Measurements from ENCODE around the gene CRYZL1.

CRYZL1 gene

GRCh38 chr21:33558777-33559421 lies 82.6 kb downstream of the CRYZL1 start:
- Histone ChIP-seq H3K36me3 (ENCODE audit: insufficient read depth, low read length) (peaks cover 97% of the 10 kb centered on the region), H3K9ac (ENCODE audit: low read depth, low read length) (no peak overlapping the region), H3K4me3 (ENCODE audit: low read length) (no peak overlapping the region), H3K27me3 (ENCODE audit: insufficient read depth, low read length) (no peaks in the 10 kb centered on the region), H3K4me1 (ENCODE audit: insufficient read depth, low read length) (no peaks in the 10 kb centered on the region), H3K9me3 (ENCODE audit: insufficient read depth, low read depth, low read length) (no peaks in the 10 kb centered on the region), H3K27ac (ENCODE audit: low read depth, low read length) (no peak overlapping the region)
- 100% methylated on average over 3 of the region's 4 CpGs for WGBS

- Histone ChIP-seq H3K4me1 (ENCODE audit: insufficient read depth, low read length) (no peaks in the 10 kb centered on the region), H3K4me3 (ENCODE audit: low read length) (no peak overlapping the region), H3K9ac (ENCODE audit: low read depth, low read length) (no peak overlapping the region), H3K36me3 (ENCODE audit: insufficient read depth, low read length) (peaks cover 97% of the 10 kb centered on the region), H3K9me3 (ENCODE audit: insufficient read depth, low read depth, low read length) (no peaks in the 10 kb centered on the region), H3K27ac (ENCODE audit: low read depth, low read length) (no peak overlapping the region), H3K27me3 (ENCODE audit: insufficient read depth, low read length) (no peaks in the 10 kb centered on the region)
- 96% methylated on average over 19 of the region's 19 CpGs for WGBS
Measured at GRCh38 chr21:33557447-33557846, 84.1 kb downstream of the CRYZL1 start.

- H3K36me3 ChIP-seq (ENCODE audit: insufficient read depth, low read length), result peaks cover 97% of the 10 kb centered on the region
- no peak overlapping the region for H3K4me3 ChIP-seq (ENCODE audit: low read length)
- no peak overlapping the region for H3K27ac ChIP-seq (ENCODE audit: low read depth, low read length)
- H3K9me3 ChIP-seq (ENCODE audit: insufficient read depth, low read depth, low read length), result no peaks in the 10 kb centered on the region
- no peaks in the 10 kb centered on the region for H3K4me1 ChIP-seq (ENCODE audit: insufficient read depth, low read length)
- 97% methylated on average over 32 of the region's 32 CpGs for WGBS
- H3K27me3 ChIP-seq (ENCODE audit: insufficient read depth, low read length), result no peaks in the 10 kb centered on the region
- no peak overlapping the region for H3K9ac ChIP-seq (ENCODE audit: low read depth, low read length)
Measured at GRCh38 chr21:33554982-33555344, 86.6 kb downstream of the CRYZL1 start.

- WGBS, result 97% methylated on average over 18 of the region's 18 CpGs
- Histone ChIP-seq H3K4me3 (ENCODE audit: low read length) (no peak overlapping the region), H3K4me1 (ENCODE audit: insufficient read depth, low read length) (no peaks in the 10 kb centered on the region), H3K36me3 (ENCODE audit: insufficient read depth, low read length) (peaks cover 97% of the 10 kb centered on the region), H3K27ac (ENCODE audit: low read depth, low read length) (no peak overlapping the region), H3K9me3 (ENCODE audit: insufficient read depth, low read depth, low read length) (no peaks in the 10 kb centered on the region), H3K27me3 (ENCODE audit: insufficient read depth, low read length) (no peaks in the 10 kb centered on the region), H3K9ac (ENCODE audit: low read depth, low read length) (no peak overlapping the region)
Measured at GRCh38 chr21:33554236-33554981, 87.1 kb downstream of the CRYZL1 start.

GRCh38 chr21:33552999-33553598 lies 88.4 kb downstream of the CRYZL1 start:
- Histone ChIP-seq H3K4me3 (ENCODE audit: low read length) (no peak overlapping the region), H3K9me3 (ENCODE audit: insufficient read depth, low read depth, low read length) (no peaks in the 10 kb centered on the region), H3K4me1 (ENCODE audit: insufficient read depth, low read length) (no peaks in the 10 kb centered on the region), H3K9ac (ENCODE audit: low read depth, low read length) (no peak overlapping the region), H3K27me3 (ENCODE audit: insufficient read depth, low read length) (no peaks in the 10 kb centered on the region), H3K27ac (ENCODE audit: low read depth, low read length) (no peak overlapping the region), H3K36me3 (ENCODE audit: insufficient read depth, low read length) (peaks cover 97% of the 10 kb centered on the region)
- 96% methylated on average over 12 of the region's 12 CpGs for WGBS

DNA sequence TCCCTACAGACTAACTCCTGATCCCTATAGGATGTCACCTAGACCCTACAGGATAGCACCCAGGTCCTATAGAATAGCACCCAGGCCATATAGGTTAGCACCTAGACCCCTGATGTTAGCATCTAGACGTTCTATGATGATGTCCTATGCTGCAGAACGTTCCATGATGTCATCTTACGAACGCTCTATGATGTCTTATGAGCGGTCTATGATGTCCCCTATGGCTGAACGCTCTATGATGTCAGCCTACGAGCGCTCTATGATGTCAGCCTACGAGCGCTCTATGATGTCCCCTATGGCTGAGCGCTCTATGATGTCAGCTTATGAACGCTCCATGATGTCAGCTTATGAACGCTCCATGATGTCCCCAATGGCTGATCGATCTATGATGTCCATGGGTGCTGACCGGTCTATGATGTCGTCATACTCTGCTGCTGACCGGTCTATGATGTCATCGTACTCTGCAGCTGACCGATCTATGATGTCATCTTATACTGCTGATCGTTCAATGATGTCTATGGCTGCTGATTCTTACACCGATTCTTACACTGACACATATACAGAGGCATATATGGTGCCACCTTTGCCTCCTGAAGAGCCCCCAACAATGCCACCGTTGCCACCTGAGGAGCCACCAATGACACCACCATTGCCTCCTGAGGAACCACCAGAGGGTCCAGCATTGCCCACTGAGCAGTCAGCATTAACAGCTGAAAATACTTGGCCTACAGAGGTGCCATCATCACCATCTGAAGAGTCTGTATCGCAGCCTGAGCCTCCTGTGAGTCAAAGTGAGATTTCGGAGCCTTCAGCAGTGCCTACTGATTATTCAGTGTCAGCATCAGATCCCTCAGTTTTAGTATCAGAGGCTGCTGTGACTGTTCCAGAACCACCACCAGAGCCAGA lies 89.2 kb downstream of the CRYZL1 start:
- Histone ChIP-seq H3K36me3 (ENCODE audit: insufficient read depth, low read length) (peaks cover 95% of the 10 kb centered on the region), H3K4me1 (ENCODE audit: insufficient read depth, low read length) (no peaks in the 10 kb centered on the region)
- WGBS, result 97% methylated on average over 24 of the region's 24 CpGs

DNA sequence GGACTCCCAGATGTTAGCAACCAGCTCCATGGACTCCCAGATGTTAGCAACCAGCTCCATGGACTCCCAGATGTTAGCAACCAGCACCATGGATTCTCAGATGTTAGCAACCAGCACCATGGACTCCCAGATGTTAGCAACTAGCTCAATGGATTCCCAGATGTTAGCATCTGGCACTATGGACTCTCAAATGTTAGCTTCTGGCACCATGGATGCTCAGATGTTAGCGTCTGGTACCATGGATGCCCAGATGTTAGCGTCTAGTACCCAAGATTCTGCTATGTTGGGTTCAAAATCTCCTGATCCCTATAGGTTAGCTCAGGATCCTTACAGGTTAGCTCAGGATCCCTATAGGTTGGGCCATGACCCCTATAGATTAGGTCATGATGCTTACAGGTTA lies 89.9 kb downstream of the CRYZL1 start:
- Histone ChIP-seq H3K27ac (ENCODE audit: low read depth, low read length) (no peak overlapping the region), H3K9ac (ENCODE audit: low read depth, low read length) (no peak overlapping the region), H3K4me1 (ENCODE audit: insufficient read depth, low read length) (no peaks in the 10 kb centered on the region), H3K9me3 (ENCODE audit: insufficient read depth, low read depth, low read length) (no peaks in the 10 kb centered on the region), H3K27me3 (ENCODE audit: insufficient read depth, low read length) (no peaks in the 10 kb centered on the region), H3K36me3 (ENCODE audit: insufficient read depth, low read length) (peaks cover 95% of the 10 kb centered on the region), H3K4me3 (ENCODE audit: low read length) (no peak overlapping the region)
- 95% methylated on average over 2 of the region's 2 CpGs for WGBS

More for the DNA sequence above, 89.2 kb downstream of the CRYZL1 start:
- Histone ChIP-seq H3K9ac (ENCODE audit: low read depth, low read length) (no peak overlapping the region), H3K9me3 (ENCODE audit: insufficient read depth, low read depth, low read length) (no peaks in the 10 kb centered on the region), H3K27ac (ENCODE audit: low read depth, low read length) (no peak overlapping the region), H3K4me3 (ENCODE audit: low read length) (no peak overlapping the region), H3K27me3 (ENCODE audit: insufficient read depth, low read length) (no peaks in the 10 kb centered on the region)

DNA sequence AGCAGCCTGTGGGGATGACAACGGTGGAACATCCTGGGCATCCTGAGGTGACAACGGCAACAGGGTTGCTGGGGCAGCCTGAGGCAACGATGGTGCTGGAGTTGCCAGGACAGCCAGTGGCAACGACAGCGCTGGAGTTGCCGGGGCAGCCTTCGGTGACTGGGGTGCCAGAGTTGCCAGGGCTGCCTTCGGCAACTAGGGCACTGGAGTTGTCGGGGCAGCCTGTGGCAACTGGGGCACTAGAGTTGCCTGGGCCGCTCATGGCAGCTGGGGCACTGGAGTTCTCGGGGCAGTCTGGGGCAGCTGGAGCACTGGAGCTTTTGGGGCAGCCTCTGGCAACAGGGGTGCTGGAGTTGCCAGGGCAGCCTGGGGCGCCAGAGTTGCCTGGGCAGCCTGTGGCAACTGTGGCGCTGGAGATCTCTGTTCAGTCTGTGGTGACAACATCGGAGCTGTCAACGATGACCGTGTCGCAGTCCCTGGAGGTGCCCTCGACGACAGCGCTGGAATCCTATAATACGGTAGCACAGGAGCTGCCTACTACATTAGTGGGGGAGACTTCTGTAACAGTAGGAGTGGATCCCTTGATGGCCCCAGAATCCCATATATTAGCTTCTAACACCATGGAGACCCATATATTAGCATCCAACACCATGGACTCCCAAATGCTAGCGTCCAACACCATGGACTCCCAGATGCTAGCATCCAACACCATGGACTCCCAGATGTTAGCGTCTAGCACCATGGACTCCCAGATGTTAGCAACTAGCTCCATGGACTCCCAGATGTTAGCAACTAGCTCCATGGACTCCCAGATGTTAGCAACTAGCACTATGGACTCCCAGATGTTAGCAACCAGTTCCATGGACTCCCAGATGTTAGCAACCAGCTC lies 90.5 kb downstream of the CRYZL1 start:
- H3K9me3 ChIP-seq (ENCODE audit: insufficient read depth, low read depth, low read length), result no peaks in the 10 kb centered on the region
- no peaks in the 10 kb centered on the region for H3K27me3 ChIP-seq (ENCODE audit: insufficient read depth, low read length)
- H3K9ac ChIP-seq (ENCODE audit: low read depth, low read length), result no peak overlapping the region
- no peak overlapping the region for H3K27ac ChIP-seq (ENCODE audit: low read depth, low read length)
- H3K4me3 ChIP-seq (ENCODE audit: low read length), result no peak overlapping the region
- no peaks in the 10 kb centered on the region for H3K4me1 ChIP-seq (ENCODE audit: insufficient read depth, low read length)
- WGBS, result 97% methylated on average over 23 of the region's 23 CpGs
- peaks cover 97% of the 10 kb centered on the region for H3K36me3 ChIP-seq (ENCODE audit: insufficient read depth, low read length)

- no peak overlapping the region for H3K4me3 ChIP-seq (ENCODE audit: low read length)
- 96% methylated on average over 19 of the region's 19 CpGs for WGBS
- peaks cover 6% of the 10 kb centered on the region; the same call in 1 of the 2 replicates for H3K4me1 ChIP-seq (ENCODE audit: insufficient read depth, low read length)
- H3K27ac ChIP-seq (ENCODE audit: low read depth, low read length), result no peak overlapping the region
- no peaks in the 10 kb centered on the region for H3K27me3 ChIP-seq (ENCODE audit: insufficient read depth, low read length)
- H3K9ac ChIP-seq (ENCODE audit: low read depth, low read length), result no peak overlapping the region
- no peaks in the 10 kb centered on the region for H3K9me3 ChIP-seq (ENCODE audit: insufficient read depth, low read depth, low read length)
- H3K36me3 ChIP-seq (ENCODE audit: insufficient read depth, low read length), result peaks cover 91% of the 10 kb centered on the region
Measured at GRCh38 chr21:33549848-33550771, 91.4 kb downstream of the CRYZL1 start.
